ENCODE data around the gene PTPRG. TPM values are rescaled to one million over a fixed set of nuclear protein-coding genes. Genes with fewer than 3 reads are reported as not detected.

The PTPRG gene
- total and polyA plus RNA-seq, 2 experiments from 2014 or later = 24.4 to 131 TPM

DNA sequence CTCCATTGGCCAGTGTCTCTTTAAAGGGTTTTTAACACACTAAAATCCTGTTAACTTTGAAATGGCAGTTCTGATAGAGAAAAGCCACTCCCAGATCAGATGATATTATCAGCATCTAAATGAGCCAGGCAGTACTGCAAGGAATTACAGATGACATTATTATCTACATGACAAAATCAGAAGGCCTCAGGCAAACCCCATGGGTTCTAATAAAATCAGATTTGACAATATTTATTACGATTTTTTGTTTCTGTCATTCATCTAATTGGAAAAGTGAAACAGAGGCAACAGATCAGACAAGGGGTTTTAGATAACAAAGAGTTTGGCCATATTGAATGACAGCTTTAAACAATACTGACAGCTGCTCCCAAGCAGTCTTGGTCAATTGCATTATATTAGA, 699.3 kb downstream of the PTPRG start (continued):
- TF ChIP-seq NANOG (IDR thresholded peaks at IDR 0.05; ENCODE audit: borderline replicate concordance) (no peak), CREB1 (CRISPR knock-in tag; IDR thresholded peaks at IDR 0.05; ENCODE audit: low read depth) (no peak), POLR2AphosphoS5 (IDR thresholded peaks at IDR 0.05; ENCODE audit: low read depth) (no peak), ZNF114 (CRISPR knock-in tag; IDR thresholded peaks at IDR 0.05) (no peak), STAT1 (IDR thresholded peaks at IDR 0.05; ENCODE audit: unreplicated experiment) (no peak), EZH2phosphoT487 (IDR thresholded peaks at IDR 0.05; ENCODE audit: unreplicated experiment) (no peak)
- TF ChIP-seq, protein P1, sequence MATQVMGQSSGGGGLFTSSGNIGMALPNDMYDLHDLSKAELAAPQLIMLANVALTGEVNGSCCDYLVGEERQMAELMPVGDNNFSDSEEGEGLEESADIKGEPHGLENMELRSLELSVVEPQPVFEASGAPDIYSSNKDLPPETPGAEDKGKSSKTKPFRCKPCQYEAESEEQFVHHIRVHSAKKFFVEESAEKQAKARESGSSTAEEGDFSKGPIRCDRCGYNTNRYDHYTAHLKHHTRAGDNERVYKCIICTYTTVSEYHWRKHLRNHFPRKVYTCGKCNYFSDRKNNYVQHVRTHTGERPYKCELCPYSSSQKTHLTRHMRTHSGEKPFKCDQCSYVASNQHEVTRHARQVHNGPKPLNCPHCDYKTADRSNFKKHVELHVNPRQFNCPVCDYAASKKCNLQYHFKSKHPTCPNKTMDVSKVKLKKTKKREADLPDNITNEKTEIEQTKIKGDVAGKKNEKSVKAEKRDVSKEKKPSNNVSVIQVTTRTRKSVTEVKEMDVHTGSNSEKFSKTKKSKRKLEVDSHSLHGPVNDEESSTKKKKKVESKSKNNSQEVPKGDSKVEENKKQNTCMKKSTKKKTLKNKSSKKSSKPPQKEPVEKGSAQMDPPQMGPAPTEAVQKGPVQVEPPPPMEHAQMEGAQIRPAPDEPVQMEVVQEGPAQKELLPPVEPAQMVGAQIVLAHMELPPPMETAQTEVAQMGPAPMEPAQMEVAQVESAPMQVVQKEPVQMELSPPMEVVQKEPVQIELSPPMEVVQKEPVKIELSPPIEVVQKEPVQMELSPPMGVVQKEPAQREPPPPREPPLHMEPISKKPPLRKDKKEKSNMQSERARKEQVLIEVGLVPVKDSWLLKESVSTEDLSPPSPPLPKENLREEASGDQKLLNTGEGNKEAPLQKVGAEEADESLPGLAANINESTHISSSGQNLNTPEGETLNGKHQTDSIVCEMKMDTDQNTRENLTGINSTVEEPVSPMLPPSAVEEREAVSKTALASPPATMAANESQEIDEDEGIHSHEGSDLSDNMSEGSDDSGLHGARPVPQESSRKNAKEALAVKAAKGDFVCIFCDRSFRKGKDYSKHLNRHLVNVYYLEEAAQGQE (IDR thresholded peaks at IDR 0.05; ENCODE audit: unreplicated experiment) = no peak

DNA sequence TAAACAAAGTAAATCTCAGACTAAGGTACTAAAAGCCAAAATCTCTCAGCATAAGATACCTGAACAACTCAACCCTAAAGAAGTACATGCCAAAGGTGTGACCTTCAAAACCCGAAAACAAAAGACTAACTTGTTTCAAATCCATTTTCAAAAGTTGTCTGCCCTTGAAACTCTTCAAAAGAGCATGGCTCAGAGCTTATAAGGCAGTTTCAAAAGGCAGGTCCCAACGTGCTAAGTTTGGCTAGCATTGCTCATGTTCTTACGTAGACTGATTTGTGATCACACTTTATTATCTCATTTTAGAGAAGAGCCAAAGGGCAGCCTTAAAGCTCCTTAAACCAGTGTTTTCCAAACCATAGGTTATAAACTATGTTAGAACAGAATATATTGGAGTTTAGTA, 699.8 kb downstream of the PTPRG start:
- peaks cover 4% of the 10 kb centered on the region for H3K27me3 Mint-ChIP-seq (ENCODE audit: insufficient read depth, low read depth, poor library complexity)
- Histone ChIP-seq H3K4me2 (no peak overlapping the region), H4K20me1 (replicated peaks; ENCODE audit: insufficient read depth) (no peaks in the 10 kb centered on the region), H2AFZ (no peak overlapping the region), H3K36me3 (ENCODE audit: insufficient read depth) (peaks cover 4% of the 10 kb centered on the region; the same call in 1 of the 2 replicates), H3K27me3 (ENCODE audit: insufficient read depth) (no peaks in the 10 kb centered on the region), H3K9me2 (ENCODE audit: insufficient read depth) (no peaks in the 10 kb centered on the region), H3K27ac (ENCODE audit: low read depth) (no peak overlapping the region), H3K4me1 (ENCODE audit: insufficient read depth) (peaks cover 15% of the 10 kb centered on the region; the same call in 1 of the 2 replicates), H3F3A (replicated peaks; ENCODE audit: low read depth) (no peaks in the 10 kb centered on the region), H3K4me3 (no peak overlapping the region), H3K79me2 (replicated peaks; ENCODE audit: insufficient read depth) (no peaks in the 10 kb centered on the region)
- H3K4me3 Mint-ChIP-seq = no peak overlapping the region
- DNase-seq (ENCODE audit: low spot score) (no peak), ATAC-seq (no peak)
- TF ChIP-seq ETS1 (IDR thresholded peaks at IDR 0.05) (no peak), CTCF (conservative IDR thresholded peaks at IDR 0.05; ENCODE audit: low read depth in 2 of 2) (no peak), EZH2phosphoT487 (IDR thresholded peaks at IDR 0.05; ENCODE audit: unreplicated experiment) (no peak), CREB1 (CRISPR knock-in tag; IDR thresholded peaks at IDR 0.05; ENCODE audit: low read depth) (no peak), STAT1 (IDR thresholded peaks at IDR 0.05; ENCODE audit: unreplicated experiment) (no peak), ZNF114 (CRISPR knock-in tag; IDR thresholded peaks at IDR 0.05) (no peak)
- peak overlapping the region; percentile 61; the same call in 1 of the 2 replicates for H3K27ac Mint-ChIP-seq
- no peaks in the 10 kb centered on the region for H3K9me3 Mint-ChIP-seq
- H3K36me3 Mint-ChIP-seq (ENCODE audit: low read depth) = peaks cover 12% of the 10 kb centered on the region
- peaks cover 24% of the 10 kb centered on the region for H3K4me1 Mint-ChIP-seq

Data from GM23338 (cell line).